PC-3 (cell line): Measurements from ENCODE around the gene SORBS2. TPM values are rescaled to one million over a fixed set of nuclear protein-coding genes. Genes with fewer than 3 reads are reported as not detected.

Experiments used
- ATAC-seq: fragments of 200-7000 bp; cut with Tn5 transposase; 2 replicates; pipeline ENCODE4 v1.9.1; 2020; ENCODE audit warnings: mild to moderate bottlenecking, moderate library complexity
- BruUV-seq: library from RNA; stranded (reverse); fragments of 400-500 nt; replicated peaks from 2 replicates; lab custom pipeline; 2021; lab: Mats Ljungman, UMichigan
- CTCF ChIA-PET: fragments of 300-600 bp; sonication (Branson Sonifier 250); formaldehyde crosslinking; loops from one replicate; lab custom pipeline; 2022; ENCODE audit warnings: antibody characterized with exemption; lab: Charles Lee
- POLR2A ChIA-PET: fragments of 300-600 bp; sonication (Branson Sonifier 250); formaldehyde crosslinking; loops from one replicate; lab custom pipeline; 2022; ENCODE audit warnings: antibody characterized with exemption; ENCODE audit not compliant: unreplicated experiment; lab: Charles Lee
- DNase-seq: peaks from one replicate; pipeline ENCODE4 v3.0.0-alpha.2; 2015
- H2AFZ ChIP-seq: fragments of 300-600 bp; sonication (generic); 2 replicates; pipeline ENCODE4 v1.6.0; 2016; ENCODE audit warnings: antibody characterized with exemption, low read length
- H3F3A ChIP-seq: fragments of 300-600 bp; sonication (generic); one replicate; pipeline ENCODE4 v1.6.0; 2017; ENCODE audit warnings: antibody characterized with exemption, low read length, control low read depth, mild to moderate bottlenecking; ENCODE audit not compliant: unreplicated experiment
- H3K27ac ChIP-seq: fragments of 300-600 bp; sonication (generic); 2 replicates; pipeline ENCODE4 v1.5.1; 2016; ENCODE audit warnings: mild to moderate bottlenecking, low read length
- H3K27me3 ChIP-seq: fragments of 300-600 bp; sonication (generic); 2 replicates; pipeline ENCODE4 v1.6.1; 2016; ENCODE audit warnings: low read length, mixed read lengths
- H3K36me3 ChIP-seq: fragments of 300-600 bp; sonication (generic); 2 replicates; pipeline ENCODE4 v1.6.1; 2016; ENCODE audit warnings: low read depth, mixed run types, low read length, mixed read lengths
- H3K4me1 ChIP-seq: fragments of 300-600 bp; sonication (generic); 2 replicates; pipeline ENCODE4 v1.5.1; 2016; ENCODE audit warnings: low read length; ENCODE audit not compliant: insufficient read depth
- H3K4me2 ChIP-seq: fragments of 300-600 bp; sonication (generic); 2 replicates; pipeline ENCODE4 v1.6.0; 2016; ENCODE audit warnings: low read length
- H3K4me3 ChIP-seq: fragments of 300-600 bp; sonication (generic); 2 replicates; pipeline ENCODE4 v1.5.1; 2016; ENCODE audit warnings: mild to moderate bottlenecking, low read length, mixed read lengths
- H3K79me2 ChIP-seq: fragments of 300-600 bp; sonication (generic); 2 replicates; pipeline ENCODE4 v1.6.1; 2017; ENCODE audit warnings: low read length, mixed read lengths
- H3K9ac ChIP-seq: fragments of 300-600 bp; sonication (generic); 2 replicates; pipeline ENCODE4 v1.6.0; 2016; ENCODE audit warnings: mild to moderate bottlenecking, low read length
- H3K9me2 ChIP-seq: fragments of 300-600 bp; sonication (generic); replicated peaks from 2 replicates; pipeline ENCODE4 v1.6.1; 2016; ENCODE audit warnings: mixed run types, low read length, mixed read lengths
- H3K9me3 ChIP-seq: fragments of 300-600 bp; sonication (generic); 2 replicates; pipeline ENCODE4 v1.6.1; 2016; ENCODE audit warnings: low read length, mixed read lengths
- H4K20me1 ChIP-seq: fragments of 300-600 bp; sonication (generic); 2 replicates; pipeline ENCODE4 v1.6.1; 2016; ENCODE audit warnings: low read length, mixed read lengths
- EZH2 ChIP-seq: fragments of 300-600 bp; sonication (generic); IDR thresholded peaks from one replicate; pipeline ENCODE4 v1.6.1; 2017; ENCODE audit warnings: antibody characterized with exemption, mild to moderate bottlenecking, low read length; ENCODE audit not compliant: unreplicated experiment
- EZH2phosphoT487 ChIP-seq: fragments of 300-600 bp; sonication (generic); IDR thresholded peaks from 2 replicates; pipeline ENCODE4 v1.6.1; 2018; ENCODE audit warnings: mild to moderate bottlenecking, antibody characterized with exemption, low read length, borderline replicate concordance
- intact Hi-C: fragments of 100-400 bp; cut with micrococcal nuclease; formaldehyde crosslinking; loops from 2 replicates; pipeline ENCODE4 v1.9.0; 2023
- total RNA-seq: library from RNA; depleted of rRNA; stranded (reverse); fragments of >200 nt; gene quantifications from 2 replicates; pipeline ENCODE4 v1.2.3, GENCODE V29; 2014
- TF ChIP-seq, protein P1 (sequence below): fragments of 300-600 bp; sonication (generic); conservative IDR thresholded peaks from 2 replicates; pipeline ENCODE4 v1.5.1; 2017; ENCODE audit warnings: antibody characterized with exemption, low read depth, mild to moderate bottlenecking, low read length

The SORBS2 gene
- total RNA-seq, 1 experiment from 2014 or later, result 3.6 TPM

DNA sequence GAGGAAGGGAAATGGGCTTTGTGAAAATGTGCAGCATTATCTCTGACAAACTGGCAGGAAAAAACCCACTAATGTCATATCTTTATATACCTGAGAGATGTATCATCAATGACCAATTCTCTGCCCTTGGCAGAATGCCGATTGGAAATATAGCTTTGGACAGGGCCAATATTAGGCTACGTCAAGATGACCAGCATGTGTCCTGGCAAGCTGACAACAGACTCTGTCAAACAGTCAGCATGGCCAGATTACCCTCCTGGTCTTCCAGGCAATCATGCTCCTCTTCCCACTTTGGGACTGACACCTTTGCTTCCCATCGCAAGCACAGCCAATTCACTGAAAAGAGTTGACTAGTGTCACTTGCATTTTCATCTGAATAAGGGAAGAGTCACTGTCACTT, 57.0 kb downstream of the SORBS2 start:
- Histone ChIP-seq H3K4me1 (peaks cover 12% of the 10 kb centered on the region), H3K9ac (no peak overlapping the region), H2AFZ (no peak overlapping the region), H3K4me2 (peak overlapping the region; percentile 8; the same call in 1 of the 2 replicates), H3F3A (no peaks in the 10 kb centered on the region), H3K9me3 (no peaks in the 10 kb centered on the region), H3K27me3 (no peaks in the 10 kb centered on the region), H3K4me3 (no peak overlapping the region), H3K79me2 (no peaks in the 10 kb centered on the region), H3K9me2 (no peaks in the 10 kb centered on the region), H3K27ac (peak overlapping the region; percentile 35; the same call in 1 of the 2 replicates), H4K20me1 (no peaks in the 10 kb centered on the region), H3K36me3 (no peaks in the 10 kb centered on the region)
- DNase-seq, result peak; percentile 90
- no TSS peak for BruUV-seq
- no peak for TF ChIP-seq EZH2phosphoT487
- TF ChIP-seq EZH2, result no peak
- TF ChIP-seq, protein P1, sequence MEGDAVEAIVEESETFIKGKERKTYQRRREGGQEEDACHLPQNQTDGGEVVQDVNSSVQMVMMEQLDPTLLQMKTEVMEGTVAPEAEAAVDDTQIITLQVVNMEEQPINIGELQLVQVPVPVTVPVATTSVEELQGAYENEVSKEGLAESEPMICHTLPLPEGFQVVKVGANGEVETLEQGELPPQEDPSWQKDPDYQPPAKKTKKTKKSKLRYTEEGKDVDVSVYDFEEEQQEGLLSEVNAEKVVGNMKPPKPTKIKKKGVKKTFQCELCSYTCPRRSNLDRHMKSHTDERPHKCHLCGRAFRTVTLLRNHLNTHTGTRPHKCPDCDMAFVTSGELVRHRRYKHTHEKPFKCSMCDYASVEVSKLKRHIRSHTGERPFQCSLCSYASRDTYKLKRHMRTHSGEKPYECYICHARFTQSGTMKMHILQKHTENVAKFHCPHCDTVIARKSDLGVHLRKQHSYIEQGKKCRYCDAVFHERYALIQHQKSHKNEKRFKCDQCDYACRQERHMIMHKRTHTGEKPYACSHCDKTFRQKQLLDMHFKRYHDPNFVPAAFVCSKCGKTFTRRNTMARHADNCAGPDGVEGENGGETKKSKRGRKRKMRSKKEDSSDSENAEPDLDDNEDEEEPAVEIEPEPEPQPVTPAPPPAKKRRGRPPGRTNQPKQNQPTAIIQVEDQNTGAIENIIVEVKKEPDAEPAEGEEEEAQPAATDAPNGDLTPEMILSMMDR, result no peak
- ChIA-PET CTCF (no interaction called here), POLR2A (no interaction called here)
- intact Hi-C loops, result no loop called here
- peak; percentile 56 for ATAC-seq

- TF ChIP-seq, protein P1, result no peak
- TF ChIP-seq EZH2phosphoT487 (no peak), EZH2 (no peak)
- no peak for ATAC-seq
Observed at GRCh38 chr4:185752872-185753271, 59.1 kb downstream of the SORBS2 start.

GRCh38 chr4:185749858-185750257, 62.1 kb downstream of the SORBS2 start:
- no peaks in the 10 kb centered on the region for H4K20me1 ChIP-seq
- POLR2A ChIA-PET, result no interaction called here
- H3K4me2 ChIP-seq, result no peak overlapping the region
- CTCF ChIA-PET, result no interaction called here
- TF ChIP-seq EZH2 (no peak), EZH2phosphoT487 (no peak)
- TF ChIP-seq, protein P1, result no peak
- H3K4me1 ChIP-seq, result peaks cover 5% of the 10 kb centered on the region
- no peak overlapping the region for H3K9ac ChIP-seq
- intact Hi-C loops, result no loop called here
- ATAC-seq, result no peak
- no peaks in the 10 kb centered on the region for H3K36me3 ChIP-seq
- H2AFZ ChIP-seq, result no peak overlapping the region
- H3K27me3 ChIP-seq, result no peaks in the 10 kb centered on the region
- no peaks in the 10 kb centered on the region for H3K79me2 ChIP-seq
- BruUV-seq, result no TSS peak
- no peaks in the 10 kb centered on the region for H3K9me3 ChIP-seq
- no peak overlapping the region for H3K27ac ChIP-seq
- no peak for DNase-seq
- H3F3A ChIP-seq, result no peaks in the 10 kb centered on the region
- H3K9me2 ChIP-seq, result no peaks in the 10 kb centered on the region
- no peak overlapping the region for H3K4me3 ChIP-seq

More at GRCh38 chr4:185752872-185753271, 59.1 kb downstream of the SORBS2 start:
- ChIA-PET POLR2A (no interaction called here), CTCF (no interaction called here)
- intact Hi-C loops, result no loop called here
- Histone ChIP-seq H4K20me1 (no peaks in the 10 kb centered on the region), H3K4me1 (peaks cover 12% of the 10 kb centered on the region), H3K27ac (no peak overlapping the region), H3K4me2 (no peak overlapping the region), H3K27me3 (no peaks in the 10 kb centered on the region), H3K9me3 (no peaks in the 10 kb centered on the region), H3K9ac (no peak overlapping the region), H3K79me2 (no peaks in the 10 kb centered on the region), H2AFZ (no peak overlapping the region), H3F3A (no peaks in the 10 kb centered on the region), H3K4me3 (no peak overlapping the region), H3K36me3 (no peaks in the 10 kb centered on the region), H3K9me2 (no peaks in the 10 kb centered on the region)
- no TSS peak for BruUV-seq
- no peak for DNase-seq
